ENCODE data around the gene CERS6.

DNA sequence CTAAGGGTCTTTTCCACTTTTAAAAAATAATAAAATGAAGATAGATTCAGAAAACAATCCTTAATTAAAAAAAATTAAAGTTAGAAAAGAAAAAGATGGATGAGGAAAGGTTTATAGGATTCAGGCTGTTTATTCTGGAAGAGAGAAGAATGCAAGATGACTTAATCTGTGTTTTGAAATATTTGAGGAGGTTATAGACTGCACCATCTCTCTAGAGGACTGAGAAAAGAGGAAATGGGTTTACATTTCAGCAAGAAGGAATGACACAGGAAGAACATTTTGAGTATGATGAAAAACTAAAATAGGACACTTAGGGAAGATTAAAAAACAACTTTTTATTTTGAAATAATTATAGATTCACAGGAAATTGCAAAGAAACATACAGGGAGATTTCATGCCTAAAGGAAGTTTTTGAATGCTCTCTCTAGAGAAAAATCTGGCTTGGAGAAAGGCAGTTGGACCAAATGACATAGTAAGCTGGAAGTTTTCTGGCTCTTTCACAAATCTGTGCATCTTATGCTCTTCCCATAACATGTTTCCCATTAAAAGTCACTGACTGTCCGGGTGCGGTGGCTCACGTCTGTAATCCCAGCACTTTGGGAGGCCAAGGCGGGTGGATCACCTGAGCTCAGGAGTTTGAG is 75.0 kb downstream of the CERS6 start:
- TF ChIP-seq SNAI2 (CRISPR knock-in tag; IDR thresholded peaks at IDR 0.05) (no peak), CSDC2 (CRISPR knock-in tag; IDR thresholded peaks at IDR 0.05) (no peak), ZFP30 (CRISPR knock-in tag; IDR thresholded peaks at IDR 0.05) (no peak)
